ENCODE results near the gene FAM180A.

- TF ChIP-seq POLR2AphosphoS5 (IDR thresholded peaks at IDR 0.05): no peak
- no peak for TF ChIP-seq CTCF (IDR thresholded peaks at IDR 0.05)
These were observed 6.7 kb downstream of the FAM180A start for GRCh38 chr7:135741905-135742304.
